GM23338 (cell line): ENCODE measurements around the gene COPS7B. TPM values are rescaled to one million over a fixed set of nuclear protein-coding genes. Genes with fewer than 3 reads are reported as not detected.

Experiments
- ATAC-seq: fragments of 200-7000 bp; cut with Tn5 transposase; 3 replicates; pipeline ENCODE4 v1.9.1; 2020
- DNase-seq: peaks from one replicate; pipeline ENCODE4 v3.0.0-alpha.2; 2015; ENCODE audit warnings: low spot score
- H2AFZ ChIP-seq: fragments of 200-600 bp; sonication (generic); 2 replicates; pipeline ENCODE4 v1.8.0; 2016; ENCODE audit warnings: antibody characterized with exemption, mild to moderate bottlenecking, moderate library complexity
- H3F3A ChIP-seq: fragments of 200-600 bp; sonication (generic); replicated peaks from 2 replicates; pipeline ENCODE4 v1.8.0; 2017; ENCODE audit warnings: antibody characterized with exemption, mixed run types, low read depth
- H3K27ac ChIP-seq: fragments of 200-600 bp; sonication (generic); 2 replicates; pipeline ENCODE4 v1.6.1; 2016; ENCODE audit warnings: low read depth
- H3K27me3 ChIP-seq: fragments of 200-600 bp; sonication (generic); 2 replicates; pipeline ENCODE4 v1.8.0; 2016; ENCODE audit warnings: mild to moderate bottlenecking, mixed run types, moderate library complexity; ENCODE audit not compliant: insufficient read depth
- H3K36me3 ChIP-seq: fragments of 200-600 bp; sonication (generic); 2 replicates; pipeline ENCODE4 v1.8.0; 2016; ENCODE audit warnings: mild to moderate bottlenecking; ENCODE audit not compliant: insufficient read depth
- H3K4me1 ChIP-seq: fragments of 200-600 bp; sonication (generic); 2 replicates; pipeline ENCODE4 v1.8.0; 2016; ENCODE audit warnings: mild to moderate bottlenecking, moderate library complexity; ENCODE audit not compliant: insufficient read depth
- H3K4me2 ChIP-seq: fragments of 200-600 bp; sonication (generic); 2 replicates; pipeline ENCODE4 v1.7.1; 2017; ENCODE audit warnings: mixed run types
- H3K4me3 ChIP-seq: fragments of 200-600 bp; sonication (generic); 2 replicates; pipeline ENCODE4 v1.6.1; 2016; ENCODE audit warnings: mixed run types
- H3K79me2 ChIP-seq: fragments of 200-600 bp; sonication (generic); replicated peaks from 2 replicates; pipeline ENCODE4 v1.8.0; 2017; ENCODE audit warnings: mild to moderate bottlenecking; ENCODE audit not compliant: insufficient read depth
- H3K9me2 ChIP-seq: fragments of 200-600 bp; sonication (generic); 2 replicates; pipeline ENCODE4 v1.8.0; 2017; ENCODE audit not compliant: insufficient read depth
- H4K20me1 ChIP-seq: fragments of 200-600 bp; sonication (generic); replicated peaks from 2 replicates; pipeline ENCODE4 v1.8.0; 2017; ENCODE audit warnings: mild to moderate bottlenecking; ENCODE audit not compliant: insufficient read depth
- H3K27ac Mint-ChIP-seq: 2 replicates; pipeline ENCODE4 v1.8.0; 2020; ENCODE audit warnings: inconsistent platforms, mild to moderate bottlenecking, moderate library complexity, mixed read lengths
- H3K27me3 Mint-ChIP-seq: 3 replicates; pipeline ENCODE4 v1.8.0; 2022; ENCODE audit warnings: low read depth, mild to moderate bottlenecking, moderate library complexity, mixed read lengths, inconsistent platforms; ENCODE audit not compliant: insufficient read depth, poor library complexity
- H3K36me3 Mint-ChIP-seq: 3 replicates; pipeline ENCODE4 v1.8.0; 2021; ENCODE audit warnings: low read depth, mild to moderate bottlenecking, inconsistent platforms, moderate library complexity, mixed read lengths
- H3K4me1 Mint-ChIP-seq: 3 replicates; pipeline ENCODE4 v1.8.0; 2020; ENCODE audit warnings: mild to moderate bottlenecking, inconsistent platforms, mixed read lengths
- H3K4me3 Mint-ChIP-seq: 3 replicates; pipeline ENCODE4 v1.8.0; 2021; ENCODE audit warnings: moderate library complexity, mild to moderate bottlenecking, inconsistent platforms, mixed read lengths
- H3K9me3 Mint-ChIP-seq: 3 replicates; pipeline ENCODE4 v1.8.0; 2020; ENCODE audit warnings: moderate library complexity, mild to moderate bottlenecking, inconsistent platforms, mixed read lengths
- CREB1 ChIP-seq: fragments of 250-450 bp; sonication (Bioruptor Pico); IDR thresholded peaks from 2 replicates; pipeline ENCODE4 v1.5.0; 2020; ENCODE audit warnings: low read depth, mild to moderate bottlenecking, moderate library complexity
- EZH2 ChIP-seq: fragments of 200-600 bp; sonication (generic); IDR thresholded peaks from one replicate; pipeline ENCODE4 v1.8.0; 2017; ENCODE audit warnings: antibody characterized with exemption, mild to moderate bottlenecking, low read depth; ENCODE audit not compliant: unreplicated experiment
- JUNB ChIP-seq: IDR thresholded peaks from one replicate; pipeline ENCODE4 v1.6.1; 2016; ENCODE audit warnings: antibody characterized with exemption; ENCODE audit not compliant: unreplicated experiment
- NANOG ChIP-seq: IDR thresholded peaks from 2 replicates; pipeline ENCODE4 v1.6.1; 2016; ENCODE audit warnings: antibody characterized with exemption, borderline replicate concordance
- POLR2AphosphoS5 ChIP-seq: IDR thresholded peaks from 2 replicates; pipeline ENCODE4 v1.6.1; 2016; ENCODE audit warnings: antibody characterized with exemption, low read depth
- ZNF331 ChIP-seq: fragments of 250-450 bp; sonication (Bioruptor Pico); IDR thresholded peaks from 2 replicates; pipeline ENCODE4 v1.5.0; 2020; ENCODE audit warnings: low read depth, mild to moderate bottlenecking, moderate library complexity
- polyA plus RNA-seq: library from polyadenylated mRNA; unstranded; fragments of >200 nt; fragmentation: Nextera tagmentation; extraction: Ambion mirVana; gene quantifications from 2 replicates; pipeline ENCODE4 v1.2.1, GENCODE V29; 2016
- total RNA-seq: library from RNA; depleted of rRNA; stranded (reverse); fragments of >200 nt; shearing (Covaris generic); gene quantifications from 2 replicates; pipeline ENCODE4 v1.2.3, GENCODE V29; 2014
- TF ChIP-seq, protein P1 (sequence below): fragments of 250-450 bp; sonication (Bioruptor Pico); IDR thresholded peaks from 2 replicates; pipeline ENCODE4 v1.5.0; 2020; ENCODE audit warnings: mild to moderate bottlenecking, moderate library complexity
- TF ChIP-seq, protein P2 (sequence below): IDR thresholded peaks from one replicate; pipeline ENCODE4 v1.6.1; 2018; ENCODE audit warnings: antibody characterized with exemption; ENCODE audit not compliant: unreplicated experiment

The COPS7B gene
- total and polyA plus RNA-seq, 2 experiments from 2014 or later, result 40.9 to 63.7 TPM

DNA sequence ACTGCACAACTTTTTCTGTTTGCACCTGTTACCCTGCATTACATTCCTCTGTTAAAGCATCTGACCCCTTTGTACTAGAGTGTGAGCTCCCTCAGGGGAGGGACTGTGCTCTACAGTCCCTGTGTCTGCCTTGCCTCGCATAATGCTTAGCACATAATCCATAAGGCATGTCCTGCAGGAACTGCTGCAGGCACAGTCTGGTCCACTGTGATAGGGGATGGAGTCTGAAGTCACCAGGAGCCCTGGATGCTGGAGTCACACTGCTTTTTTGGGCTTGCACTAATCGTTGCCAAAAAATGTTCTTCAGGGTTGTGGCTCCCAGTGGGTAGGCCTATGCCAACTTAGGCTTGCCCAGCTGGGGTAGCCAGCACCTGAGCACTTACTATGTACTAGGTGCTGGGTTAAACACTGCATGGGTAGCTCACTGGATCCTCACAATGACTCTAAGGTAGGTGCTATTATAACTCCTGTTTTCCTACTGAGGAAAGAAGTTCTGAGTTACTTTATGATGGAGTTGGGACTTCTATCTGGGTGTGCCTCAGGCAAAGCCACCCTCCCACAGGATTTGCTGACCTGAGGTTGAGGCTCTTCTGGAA lies 33.3 kb downstream of the COPS7B start (continued):
- TF ChIP-seq, protein P1, sequence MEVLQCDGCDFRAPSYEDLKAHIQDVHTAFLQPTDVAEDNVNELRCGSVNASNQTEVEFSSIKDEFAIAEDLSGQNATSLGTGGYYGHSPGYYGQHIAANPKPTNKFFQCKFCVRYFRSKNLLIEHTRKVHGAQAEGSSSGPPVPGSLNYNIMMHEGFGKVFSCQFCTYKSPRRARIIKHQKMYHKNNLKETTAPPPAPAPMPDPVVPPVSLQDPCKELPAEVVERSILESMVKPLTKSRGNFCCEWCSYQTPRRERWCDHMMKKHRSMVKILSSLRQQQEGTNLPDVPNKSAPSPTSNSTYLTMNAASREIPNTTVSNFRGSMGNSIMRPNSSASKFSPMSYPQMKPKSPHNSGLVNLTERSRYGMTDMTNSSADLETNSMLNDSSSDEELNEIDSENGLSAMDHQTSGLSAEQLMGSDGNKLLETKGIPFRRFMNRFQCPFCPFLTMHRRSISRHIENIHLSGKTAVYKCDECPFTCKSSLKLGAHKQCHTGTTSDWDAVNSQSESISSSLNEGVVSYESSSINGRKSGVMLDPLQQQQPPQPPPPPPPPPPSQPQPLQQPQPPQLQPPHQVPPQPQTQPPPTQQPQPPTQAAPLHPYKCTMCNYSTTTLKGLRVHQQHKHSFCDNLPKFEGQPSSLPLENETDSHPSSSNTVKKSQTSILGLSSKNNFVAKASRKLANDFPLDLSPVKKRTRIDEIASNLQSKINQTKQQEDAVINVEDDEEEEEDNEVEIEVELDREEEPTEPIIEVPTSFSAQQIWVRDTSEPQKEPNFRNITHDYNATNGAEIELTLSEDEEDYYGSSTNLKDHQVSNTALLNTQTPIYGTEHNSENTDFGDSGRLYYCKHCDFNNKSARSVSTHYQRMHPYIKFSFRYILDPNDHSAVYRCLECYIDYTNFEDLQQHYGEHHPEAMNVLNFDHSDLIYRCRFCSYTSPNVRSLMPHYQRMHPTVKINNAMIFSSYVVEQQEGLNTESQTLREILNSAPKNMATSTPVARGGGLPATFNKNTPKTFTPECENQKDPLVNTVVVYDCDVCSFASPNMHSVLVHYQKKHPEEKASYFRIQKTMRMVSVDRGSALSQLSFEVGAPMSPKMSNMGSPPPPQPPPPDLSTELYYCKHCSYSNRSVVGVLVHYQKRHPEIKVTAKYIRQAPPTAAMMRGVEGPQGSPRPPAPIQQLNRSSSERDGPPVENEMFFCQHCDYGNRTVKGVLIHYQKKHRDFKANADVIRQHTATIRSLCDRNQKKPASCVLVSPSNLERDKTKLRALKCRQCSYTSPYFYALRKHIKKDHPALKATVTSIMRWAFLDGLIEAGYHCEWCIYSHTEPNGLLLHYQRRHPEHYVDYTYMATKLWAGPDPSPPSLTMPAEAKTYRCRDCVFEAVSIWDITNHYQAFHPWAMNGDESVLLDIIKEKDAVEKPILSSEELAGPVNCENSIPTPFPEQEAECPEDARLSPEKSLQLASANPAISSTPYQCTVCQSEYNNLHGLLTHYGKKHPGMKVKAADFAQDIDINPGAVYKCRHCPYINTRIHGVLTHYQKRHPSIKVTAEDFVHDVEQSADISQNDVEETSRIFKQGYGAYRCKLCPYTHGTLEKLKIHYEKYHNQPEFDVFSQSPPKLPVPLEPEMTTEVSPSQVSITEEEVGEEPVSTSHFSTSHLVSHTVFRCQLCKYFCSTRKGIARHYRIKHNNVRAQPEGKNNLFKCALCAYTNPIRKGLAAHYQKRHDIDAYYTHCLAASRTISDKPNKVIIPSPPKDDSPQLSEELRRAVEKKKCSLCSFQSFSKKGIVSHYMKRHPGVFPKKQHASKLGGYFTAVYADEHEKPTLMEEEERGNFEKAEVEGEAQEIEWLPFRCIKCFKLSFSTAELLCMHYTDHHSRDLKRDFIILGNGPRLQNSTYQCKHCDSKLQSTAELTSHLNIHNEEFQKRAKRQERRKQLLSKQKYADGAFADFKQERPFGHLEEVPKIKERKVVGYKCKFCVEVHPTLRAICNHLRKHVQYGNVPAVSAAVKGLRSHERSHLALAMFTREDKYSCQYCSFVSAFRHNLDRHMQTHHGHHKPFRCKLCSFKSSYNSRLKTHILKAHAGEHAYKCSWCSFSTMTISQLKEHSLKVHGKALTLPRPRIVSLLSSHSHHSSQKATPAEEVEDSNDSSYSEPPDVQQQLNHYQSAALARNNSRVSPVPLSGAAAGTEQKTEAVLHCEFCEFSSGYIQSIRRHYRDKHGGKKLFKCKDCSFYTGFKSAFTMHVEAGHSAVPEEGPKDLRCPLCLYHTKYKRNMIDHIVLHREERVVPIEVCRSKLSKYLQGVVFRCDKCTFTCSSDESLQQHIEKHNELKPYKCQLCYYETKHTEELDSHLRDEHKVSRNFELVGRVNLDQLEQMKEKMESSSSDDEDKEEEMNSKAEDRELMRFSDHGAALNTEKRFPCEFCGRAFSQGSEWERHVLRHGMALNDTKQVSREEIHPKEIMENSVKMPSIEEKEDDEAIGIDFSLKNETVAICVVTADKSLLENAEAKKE (CRISPR knock-in tag), result no peak
- no peak for TF ChIP-seq POLR2AphosphoS5
- no peak for TF ChIP-seq NANOG
- no peak for TF ChIP-seq EZH2
- no peak for TF ChIP-seq CREB1 (CRISPR knock-in tag)
- no peak for TF ChIP-seq JUNB

DNA sequence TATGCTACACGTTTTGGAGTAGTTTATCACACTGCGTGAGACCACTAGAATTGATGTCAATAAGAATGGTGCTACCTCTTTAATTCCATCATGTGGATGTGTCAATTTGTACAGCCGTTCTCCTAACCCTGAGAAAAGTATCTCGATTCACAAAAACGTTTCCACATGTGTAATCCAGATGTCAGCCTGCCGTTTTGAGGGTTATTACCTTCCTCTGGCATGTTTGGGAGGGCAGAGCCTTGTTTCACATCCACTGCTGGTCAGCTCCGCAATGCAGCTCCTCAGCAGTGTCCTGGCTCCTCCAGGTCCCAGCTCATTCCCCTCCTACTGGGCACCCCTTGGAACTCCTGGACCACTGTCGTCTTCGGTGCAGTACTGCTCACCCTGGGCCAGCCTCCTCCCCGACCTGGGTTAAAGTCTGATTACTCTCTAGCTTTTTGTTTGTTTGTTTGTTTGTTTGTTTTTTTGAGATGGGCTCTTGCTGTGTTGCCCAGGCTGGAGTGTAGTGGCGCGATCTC lies 34.6 kb downstream of the COPS7B start:
- Histone ChIP-seq H3K9me2 (no peaks in the 10 kb centered on the region), H3F3A (no peaks in the 10 kb centered on the region), H3K27ac (no peak overlapping the region), H3K4me1 (no peaks in the 10 kb centered on the region), H3K36me3 (no peaks in the 10 kb centered on the region), H3K4me2 (no peak overlapping the region), H3K4me3 (no peak overlapping the region), H2AFZ (no peak overlapping the region), H3K79me2 (no peaks in the 10 kb centered on the region), H3K27me3 (no peaks in the 10 kb centered on the region), H4K20me1 (no peaks in the 10 kb centered on the region)
- TF ChIP-seq NANOG (no peak), EZH2 (no peak), ZNF331 (CRISPR knock-in tag) (no peak), JUNB (no peak), CREB1 (CRISPR knock-in tag) (no peak)
- TF ChIP-seq, protein P2, sequence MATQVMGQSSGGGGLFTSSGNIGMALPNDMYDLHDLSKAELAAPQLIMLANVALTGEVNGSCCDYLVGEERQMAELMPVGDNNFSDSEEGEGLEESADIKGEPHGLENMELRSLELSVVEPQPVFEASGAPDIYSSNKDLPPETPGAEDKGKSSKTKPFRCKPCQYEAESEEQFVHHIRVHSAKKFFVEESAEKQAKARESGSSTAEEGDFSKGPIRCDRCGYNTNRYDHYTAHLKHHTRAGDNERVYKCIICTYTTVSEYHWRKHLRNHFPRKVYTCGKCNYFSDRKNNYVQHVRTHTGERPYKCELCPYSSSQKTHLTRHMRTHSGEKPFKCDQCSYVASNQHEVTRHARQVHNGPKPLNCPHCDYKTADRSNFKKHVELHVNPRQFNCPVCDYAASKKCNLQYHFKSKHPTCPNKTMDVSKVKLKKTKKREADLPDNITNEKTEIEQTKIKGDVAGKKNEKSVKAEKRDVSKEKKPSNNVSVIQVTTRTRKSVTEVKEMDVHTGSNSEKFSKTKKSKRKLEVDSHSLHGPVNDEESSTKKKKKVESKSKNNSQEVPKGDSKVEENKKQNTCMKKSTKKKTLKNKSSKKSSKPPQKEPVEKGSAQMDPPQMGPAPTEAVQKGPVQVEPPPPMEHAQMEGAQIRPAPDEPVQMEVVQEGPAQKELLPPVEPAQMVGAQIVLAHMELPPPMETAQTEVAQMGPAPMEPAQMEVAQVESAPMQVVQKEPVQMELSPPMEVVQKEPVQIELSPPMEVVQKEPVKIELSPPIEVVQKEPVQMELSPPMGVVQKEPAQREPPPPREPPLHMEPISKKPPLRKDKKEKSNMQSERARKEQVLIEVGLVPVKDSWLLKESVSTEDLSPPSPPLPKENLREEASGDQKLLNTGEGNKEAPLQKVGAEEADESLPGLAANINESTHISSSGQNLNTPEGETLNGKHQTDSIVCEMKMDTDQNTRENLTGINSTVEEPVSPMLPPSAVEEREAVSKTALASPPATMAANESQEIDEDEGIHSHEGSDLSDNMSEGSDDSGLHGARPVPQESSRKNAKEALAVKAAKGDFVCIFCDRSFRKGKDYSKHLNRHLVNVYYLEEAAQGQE, result no peak
- Mint-ChIP-seq H3K4me1 (no peaks in the 10 kb centered on the region), H3K36me3 (peaks cover 5% of the 10 kb centered on the region; the same call in 1 of the 3 replicates), H3K4me3 (no peak overlapping the region), H3K9me3 (peaks cover 20% of the 10 kb centered on the region), H3K27ac (no peak overlapping the region), H3K27me3 (peaks cover 2% of the 10 kb centered on the region)
- DNase-seq, result no peak
- no peak; the same call in 2 of the 3 replicates for ATAC-seq
